Stimulated activated CD8-positive, alpha-beta memory T cell treated with anti-CD3 and anti-CD28 coated beads, Interleukin-12 subunit alpha, Interleukin-12 subunit beta, amount 100 ng/mL, for 24 hours (primary cell): ENCODE results near the gene PSAT1.
"Not testable (repeated sequence)": the region's sequence is repeated elsewhere in the genome, so short reads cannot be mapped to it uniquely, and the experiment has no call there.

ENCODE experiments used
- DNase-seq: peaks from one replicate; pipeline ENCODE4 v3.0.0-alpha.2; 2020; ENCODE audit errors: extremely low read depth

The PSAT1 gene

GRCh38 chr9:78296893-78297671 lies at the start of gene PSAT1:
Gene PSAT1 (plus strand): TSS chr9:78297125. CDS start chr9:78297211, 86 bp downstream.
- peak; percentile 69 for DNase-seq

DNA sequence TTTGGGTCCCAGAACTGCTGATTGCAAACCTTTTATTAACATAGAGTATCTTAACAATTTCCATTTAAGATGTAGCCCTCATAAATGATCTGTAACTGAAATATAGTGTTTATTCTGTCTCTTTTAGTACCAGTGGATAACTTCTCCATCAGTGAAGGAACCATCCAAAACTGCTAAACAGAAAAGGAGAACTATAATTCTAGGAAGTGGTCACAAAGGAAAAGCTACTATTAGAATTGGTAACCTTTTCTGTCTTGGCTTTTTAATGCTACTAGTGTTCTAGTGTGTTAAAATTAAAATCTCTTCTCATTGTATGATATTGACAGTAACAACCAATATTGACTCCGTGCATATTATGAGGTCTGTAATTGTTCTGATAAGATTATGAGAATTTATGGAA lies 48.3 kb upstream of the PSAT1 start:
- DNase-seq = no peak

DNA sequence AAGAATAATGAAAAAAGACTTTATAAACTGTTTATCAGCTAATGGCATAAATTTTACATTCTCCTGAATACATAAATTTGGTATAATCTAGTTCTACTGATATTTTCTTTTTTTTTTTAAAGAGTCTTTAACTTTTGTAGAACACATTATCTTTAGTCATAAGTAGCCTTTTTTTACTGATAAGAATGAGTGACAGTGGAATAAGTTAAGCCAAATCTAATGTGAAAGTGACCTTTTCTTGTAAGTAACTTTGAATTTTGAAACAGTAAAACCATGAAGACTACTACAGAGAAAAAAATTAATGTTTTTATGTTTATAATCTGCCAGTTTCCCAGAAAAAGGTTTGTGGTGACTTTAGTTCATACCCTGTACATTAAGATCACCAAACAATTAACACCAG lies 47.4 kb upstream of the PSAT1 start:
- DNase-seq = no peak

GRCh38 chr9:78252616-78253015 lies 44.3 kb upstream of the PSAT1 start:
- no peak for DNase-seq

DNA sequence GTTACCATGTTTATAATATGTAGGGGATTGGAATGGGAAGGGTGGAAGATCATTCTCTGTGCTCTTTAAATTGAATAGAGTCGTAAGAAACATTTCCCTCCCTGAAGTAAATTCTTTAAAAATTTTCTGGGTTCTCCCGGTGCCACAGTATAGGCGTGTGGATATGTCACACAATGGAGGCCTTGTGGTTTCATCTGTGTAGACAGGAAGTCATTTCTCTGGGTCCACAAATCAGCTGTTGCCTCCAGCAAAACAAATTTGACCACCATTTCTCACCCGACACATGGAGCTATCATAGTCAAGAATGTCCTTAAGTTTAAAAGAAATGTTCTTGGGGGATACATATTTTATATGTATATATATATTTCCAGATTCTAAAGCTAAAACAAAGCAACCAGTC lies 43.6 kb upstream of the PSAT1 start:
- DNase-seq = no peak

DNA sequence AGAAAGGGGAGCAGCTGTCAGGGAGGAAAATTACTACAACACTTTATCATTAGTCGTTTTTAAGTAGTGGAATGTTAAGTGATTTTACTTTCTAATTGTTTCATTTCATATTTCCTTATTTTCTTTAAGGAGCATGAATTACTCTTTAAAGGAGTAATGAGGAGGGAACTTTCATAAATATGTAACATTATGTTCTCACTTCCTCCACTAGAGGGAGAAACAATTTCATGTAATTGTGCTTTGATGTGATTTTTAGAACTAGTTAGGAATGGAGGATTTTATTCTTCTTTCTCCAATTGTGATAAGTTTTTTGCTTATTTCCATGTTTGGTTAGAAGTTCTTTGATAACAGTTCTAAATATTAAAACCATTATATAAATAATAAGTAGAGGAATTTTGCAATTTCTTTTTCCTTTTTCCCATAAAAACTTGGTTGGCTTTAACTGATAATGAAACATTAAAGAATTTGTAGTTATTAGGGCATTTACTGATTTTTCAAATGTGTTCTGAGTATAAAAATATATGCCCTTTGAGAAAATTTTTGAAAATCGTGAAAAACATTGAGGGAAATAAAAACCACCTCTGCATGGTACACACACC lies 35.4 kb upstream of the PSAT1 start:
- no peak for DNase-seq

- no peak for DNase-seq
Measured at GRCh38 chr9:78262655-78263054, 34.3 kb upstream of the PSAT1 start.

DNA sequence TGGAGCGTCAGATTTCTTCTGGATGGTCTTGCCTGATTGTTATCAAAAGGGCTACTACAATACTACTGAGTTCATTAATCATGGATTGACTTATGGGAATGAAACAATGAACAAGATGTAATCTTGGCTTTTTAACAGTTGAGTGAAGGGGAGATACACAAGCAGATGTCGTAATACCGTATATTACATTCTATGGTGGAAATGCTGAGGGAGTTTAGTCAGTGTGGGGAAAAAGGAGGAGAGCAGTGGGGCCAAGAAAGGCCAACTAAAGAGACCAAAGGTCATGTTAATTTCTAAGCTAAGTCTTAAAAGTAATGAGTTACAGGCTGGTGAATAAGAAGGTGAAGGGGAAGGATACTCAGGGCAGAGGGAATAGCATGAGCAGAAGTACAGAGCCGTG lies 29.0 kb upstream of the PSAT1 start:
- DNase-seq = no peak

DNA sequence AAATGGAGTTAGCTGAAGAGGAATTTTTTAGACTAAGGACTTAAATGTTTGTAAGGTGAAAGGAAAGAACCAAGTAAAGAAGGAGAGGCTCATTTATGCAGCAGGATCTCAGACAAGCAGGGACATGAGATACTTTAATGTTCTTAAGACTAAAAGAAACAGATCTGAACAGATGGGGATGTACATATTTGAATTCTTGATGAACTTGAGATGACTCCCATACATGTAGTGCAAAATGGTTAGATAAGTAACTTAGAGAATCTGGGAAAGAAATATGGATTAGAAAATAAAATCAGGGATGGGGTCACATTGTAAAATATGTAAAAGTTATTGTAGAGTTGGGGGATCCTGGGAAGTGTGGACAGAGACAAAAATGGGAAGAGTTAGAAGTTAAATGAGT lies 27.1 kb upstream of the PSAT1 start:
- no peak for DNase-seq

DNA sequence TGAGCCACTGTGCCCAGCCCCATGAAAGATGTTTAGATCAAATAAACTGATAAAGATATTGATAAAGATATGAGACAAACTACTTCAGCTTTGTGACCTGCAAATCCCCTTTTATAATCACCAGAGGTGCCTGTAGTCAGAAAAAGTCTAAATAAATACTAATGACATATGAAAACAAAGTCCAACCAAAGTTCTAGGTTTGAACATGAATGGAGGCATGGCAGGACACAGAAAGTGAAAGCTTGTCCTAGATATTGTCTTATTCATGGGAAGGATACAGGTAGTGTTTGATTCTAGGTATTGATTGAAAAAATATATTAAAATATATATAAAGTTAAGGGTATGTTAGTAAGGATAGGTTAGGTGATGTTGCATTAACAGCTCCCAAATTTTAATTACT lies 24.6 kb upstream of the PSAT1 start:
- no peak for DNase-seq

DNA sequence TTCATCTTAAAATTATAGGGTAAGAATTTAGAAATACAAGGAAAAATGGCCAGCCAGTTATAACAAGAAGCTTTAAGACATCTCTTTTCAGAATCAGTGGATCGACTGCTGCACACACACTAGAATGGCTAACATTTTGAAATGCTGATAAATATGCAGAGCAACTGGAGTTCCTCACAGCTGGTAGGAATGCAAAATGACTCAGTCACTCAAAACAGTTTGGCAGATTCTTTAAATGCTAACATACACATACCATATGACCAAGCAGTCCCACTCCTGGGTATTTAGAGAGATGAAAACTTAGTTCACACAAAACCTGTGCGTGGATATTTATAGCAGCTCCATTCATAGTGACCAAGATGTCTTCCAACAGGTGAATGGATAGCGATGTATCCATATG lies 23.2 kb upstream of the PSAT1 start:
- DNase-seq = no peak

DNA sequence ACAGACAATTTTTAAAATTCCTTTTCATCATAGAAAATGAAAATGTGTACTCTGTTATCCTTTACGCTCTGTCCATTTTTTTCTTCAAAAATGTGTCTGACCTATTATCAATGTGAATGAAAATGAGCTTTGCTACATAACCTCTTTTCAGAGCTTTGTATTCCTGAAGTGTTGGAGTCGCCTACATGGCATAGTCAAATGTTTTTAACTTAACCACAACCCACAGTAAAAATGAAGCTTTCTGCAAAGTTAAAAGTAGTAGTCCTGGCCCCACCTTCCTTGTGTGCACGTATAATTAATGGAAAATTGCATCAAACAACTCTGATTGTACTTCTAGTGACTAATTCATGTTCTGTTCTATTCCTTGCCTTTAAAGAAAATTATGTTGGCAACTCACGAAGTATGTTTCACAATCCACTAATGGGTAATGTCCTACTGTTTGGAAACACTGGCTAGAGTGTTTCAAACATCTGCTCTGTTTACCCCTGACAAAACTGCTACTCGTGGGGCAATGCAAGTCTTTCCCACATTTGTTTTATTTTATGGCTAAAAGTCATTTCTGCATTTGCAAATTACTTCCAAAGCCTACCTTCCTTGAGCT lies 18.6 kb upstream of the PSAT1 start:
- DNase-seq = no peak

GRCh38 chr9:78278801-78279200 lies 18.1 kb upstream of the PSAT1 start:
- no peak for DNase-seq

GRCh38 chr9:78280982-78281668 lies 15.8 kb upstream of the PSAT1 start:
- DNase-seq = no peak

DNA sequence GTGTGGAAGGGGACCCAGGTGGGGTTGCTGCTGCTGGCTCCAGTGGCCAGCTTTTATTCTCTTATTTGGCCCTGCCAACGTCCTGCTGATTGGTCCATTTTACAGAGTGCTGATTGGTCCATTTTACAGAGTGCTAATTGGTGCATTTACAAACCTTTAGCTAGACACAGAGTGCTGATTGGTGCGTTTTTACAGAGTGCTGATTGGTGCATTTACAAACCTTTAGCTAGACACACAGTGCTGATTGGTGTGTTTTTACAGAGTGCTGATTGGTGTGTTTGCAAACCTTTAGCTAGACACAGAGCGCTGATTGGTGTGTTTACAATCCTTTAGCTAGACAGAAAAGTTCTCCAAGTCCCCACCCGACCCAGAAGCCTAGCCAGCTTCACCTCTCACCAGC lies 12.7 kb upstream of the PSAT1 start:
- not testable (repeated sequence) for DNase-seq

- no peak for DNase-seq
Measured at GRCh38 chr9:78286125-78286524, 10.8 kb upstream of the PSAT1 start.

- no peak for DNase-seq
Measured at GRCh38 chr9:78286946-78287388, 10.0 kb upstream of the PSAT1 start.

- DNase-seq = no peak
Measured at GRCh38 chr9:78288214-78288892, 8.6 kb upstream of the PSAT1 start.

DNA sequence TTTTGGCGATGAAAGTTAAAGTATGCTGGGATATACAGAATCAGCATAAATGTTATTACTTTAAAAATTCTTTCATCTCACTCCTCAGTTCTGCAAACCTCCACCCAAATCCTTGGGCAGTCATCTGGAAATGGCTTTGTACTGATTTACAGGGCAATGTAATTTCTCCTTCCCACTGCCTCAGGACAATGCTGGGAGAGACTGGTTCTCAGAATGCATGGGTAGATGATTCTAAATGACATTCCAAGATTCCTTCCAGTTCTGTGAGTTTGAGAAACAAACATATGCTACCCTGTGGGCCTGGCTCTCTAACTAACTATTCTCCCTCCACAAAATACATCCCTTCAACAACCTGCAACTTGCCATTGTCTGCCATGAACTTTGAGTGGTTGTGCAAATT lies 7.5 kb upstream of the PSAT1 start:
- DNase-seq = no peak

- no peak for DNase-seq
Measured at GRCh38 chr9:78291240-78291925, 5.5 kb upstream of the PSAT1 start.

GRCh38 chr9:78292026-78292425 lies 4.9 kb upstream of the PSAT1 start:
- no peak for DNase-seq
